ENCODE measurements around the gene TMEM147. TPM values are rescaled to one million over a fixed set of nuclear protein-coding genes. Genes with fewer than 3 reads are reported as not detected.

Gene TMEM147, protein sequence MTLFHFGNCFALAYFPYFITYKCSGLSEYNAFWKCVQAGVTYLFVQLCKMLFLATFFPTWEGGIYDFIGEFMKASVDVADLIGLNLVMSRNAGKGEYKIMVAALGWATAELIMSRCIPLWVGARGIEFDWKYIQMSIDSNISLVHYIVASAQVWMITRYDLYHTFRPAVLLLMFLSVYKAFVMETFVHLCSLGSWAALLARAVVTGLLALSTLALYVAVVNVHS
- 26.6 TPM for total RNA-seq

DNA sequence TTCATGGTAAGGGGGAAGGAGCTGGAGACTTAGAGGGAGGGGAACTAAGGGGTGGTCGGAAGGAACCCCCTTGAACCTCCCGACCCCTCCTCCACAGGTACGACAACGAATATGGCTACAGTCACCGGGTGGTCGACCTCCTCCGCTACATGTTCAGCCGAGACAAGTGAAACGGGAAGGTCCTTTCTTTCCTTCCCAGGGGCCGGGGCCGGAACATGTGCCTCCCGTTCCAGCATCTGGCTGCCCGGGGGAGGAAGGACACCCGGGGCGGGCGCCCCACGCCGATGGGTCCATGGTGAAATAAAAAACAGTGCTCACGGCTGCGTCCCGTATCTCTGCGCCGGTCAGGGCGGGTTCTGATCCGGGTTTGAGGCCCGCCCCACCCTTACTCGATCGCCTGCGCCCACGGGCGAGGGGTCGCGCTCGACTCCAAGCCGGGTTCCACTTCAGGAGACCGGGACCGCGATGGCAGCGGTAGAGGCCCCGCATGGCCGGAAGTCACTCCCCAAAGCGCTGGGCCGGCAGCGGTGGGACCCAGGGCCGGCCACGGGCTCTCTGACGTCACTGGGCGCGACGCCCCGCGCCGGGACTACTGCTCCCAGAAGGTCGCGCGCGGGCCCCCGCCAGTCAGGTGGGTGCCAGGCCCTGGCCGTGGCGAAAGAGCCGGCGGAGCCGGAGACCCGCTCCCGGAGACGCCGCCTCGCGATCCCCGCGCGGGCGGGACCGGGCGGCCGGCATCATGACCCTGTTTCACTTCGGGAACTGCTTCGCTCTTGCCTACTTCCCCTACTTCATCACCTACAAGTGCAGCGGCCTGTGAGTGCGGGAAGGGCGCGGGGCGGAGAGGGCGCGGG, at the start of gene TMEM147:
TSS of gene TMEM147 (plus strand) at position 626 of the 854 bp plus-strand sequence. CDS start at position 740, 114 bp downstream.
- DNase-seq (ENCODE audit: low spot score) (peak; percentile 96), ATAC-seq (peak; percentile 94)

DNA sequence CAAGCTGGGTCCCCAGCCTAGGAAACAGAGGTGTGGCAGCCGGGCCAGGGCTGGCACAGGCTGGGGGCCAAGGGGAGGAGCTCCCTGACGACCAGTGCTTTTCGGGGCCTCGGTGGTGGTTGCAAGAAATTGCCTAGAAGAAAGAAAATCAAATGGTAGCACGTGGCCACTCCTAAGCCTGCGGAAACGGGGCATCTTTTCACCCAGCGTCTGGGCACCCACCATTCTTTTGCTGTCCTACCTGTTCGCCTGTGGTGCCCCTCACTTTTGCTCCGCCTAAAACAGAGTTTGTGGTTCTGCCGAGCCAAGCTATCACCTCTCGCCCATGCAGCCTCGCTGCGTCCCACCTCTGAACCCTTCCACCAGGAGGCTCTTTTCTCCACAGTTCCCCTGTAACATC, 48.0 kb upstream of the TMEM147 start:
- DNase-seq (ENCODE audit: low spot score) (no peak), ATAC-seq (no peak)

DNA sequence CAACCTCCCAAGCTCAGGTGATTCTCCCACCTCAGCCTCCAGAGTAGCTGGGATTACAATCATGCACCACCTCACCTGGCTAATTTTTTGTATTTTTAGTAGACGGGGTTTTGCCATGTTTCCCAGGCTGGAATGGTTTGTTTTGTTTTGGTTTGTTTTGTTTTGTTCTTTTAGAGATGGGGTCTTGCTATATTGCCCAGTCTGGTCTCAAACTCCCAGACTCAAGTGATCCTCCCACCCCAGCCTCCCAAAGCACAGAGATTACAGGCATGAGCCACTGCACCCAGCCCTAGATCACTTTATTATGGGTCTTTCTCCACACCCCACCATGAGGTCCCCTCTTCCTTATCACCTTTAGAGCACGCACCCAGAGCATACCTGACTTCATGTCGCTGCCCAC, 47.2 kb upstream of the TMEM147 start:
- ATAC-seq (no peak), DNase-seq (ENCODE audit: low spot score) (no peak)

DNA sequence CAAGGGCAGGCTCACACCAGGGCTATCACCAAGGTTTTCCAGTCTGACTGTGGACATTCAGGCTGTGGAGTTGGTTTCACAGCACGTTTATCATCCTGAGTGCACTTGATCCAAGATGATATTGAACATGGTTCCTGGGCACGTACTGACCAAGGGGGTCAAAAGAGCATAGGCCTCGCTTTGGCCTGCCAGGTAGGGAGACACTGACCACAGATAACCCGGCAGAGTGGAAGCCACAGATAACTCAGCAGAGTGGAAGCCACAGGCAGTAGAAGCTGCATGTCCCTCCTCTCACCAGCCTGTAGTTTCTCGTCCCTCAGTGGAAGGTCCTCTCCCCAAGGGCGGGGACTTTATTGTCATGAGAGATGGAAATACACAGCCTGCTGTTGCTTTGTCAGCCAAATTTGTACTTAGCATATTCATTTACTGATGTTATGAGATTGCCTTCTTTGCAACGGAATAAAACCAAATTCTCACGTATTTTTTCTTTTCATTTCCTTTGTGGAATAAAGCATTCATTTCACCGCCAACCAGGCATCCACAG, 46.4 kb upstream of the TMEM147 start:
- DNase-seq (ENCODE audit: low spot score) (no peak), ATAC-seq (peak; percentile 59)

DNA sequence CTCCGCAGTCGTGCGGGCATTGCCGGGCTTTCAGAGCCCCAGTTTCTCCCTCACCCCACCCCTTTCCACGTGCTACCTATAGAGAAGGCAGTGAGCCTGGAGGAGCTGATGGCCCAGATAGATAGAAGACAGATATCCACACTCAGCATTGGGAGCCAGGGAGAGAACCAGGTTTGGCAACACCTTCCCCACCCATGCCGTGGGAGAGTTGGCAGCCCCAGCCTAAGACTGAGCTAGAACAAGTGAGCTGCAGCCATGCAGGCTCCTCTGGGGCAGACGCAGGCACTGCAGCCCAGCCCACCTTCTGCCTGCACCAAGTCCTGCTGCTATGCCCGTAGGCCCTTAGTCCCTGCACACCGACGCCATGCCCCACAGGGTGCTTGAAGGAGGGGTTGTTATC, 44.8 kb upstream of the TMEM147 start:
- DNase-seq (ENCODE audit: low spot score): no peak
- ATAC-seq: no peak

DNA sequence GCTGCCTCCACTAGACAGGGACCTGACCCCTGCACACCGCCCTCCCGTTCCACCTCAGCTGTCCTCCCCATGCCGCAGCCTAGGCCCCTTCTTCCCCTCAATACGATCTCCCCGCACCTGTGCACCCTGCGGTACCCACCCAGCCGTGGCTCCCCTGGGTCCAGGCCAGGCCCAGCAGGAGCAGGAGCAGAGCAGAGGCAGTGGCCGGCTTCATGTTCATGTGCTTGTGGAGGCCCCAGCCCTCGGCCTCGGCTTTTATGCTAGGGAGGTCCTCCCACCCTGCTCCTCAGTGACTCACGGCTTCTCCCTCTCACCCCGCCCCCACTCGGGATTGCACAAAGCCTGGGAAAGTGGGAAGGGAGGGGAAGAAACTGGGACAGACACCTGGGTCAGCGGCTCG, 43.7 kb upstream of the TMEM147 start:
- ATAC-seq (no peak), DNase-seq (ENCODE audit: low spot score) (no peak)

DNA sequence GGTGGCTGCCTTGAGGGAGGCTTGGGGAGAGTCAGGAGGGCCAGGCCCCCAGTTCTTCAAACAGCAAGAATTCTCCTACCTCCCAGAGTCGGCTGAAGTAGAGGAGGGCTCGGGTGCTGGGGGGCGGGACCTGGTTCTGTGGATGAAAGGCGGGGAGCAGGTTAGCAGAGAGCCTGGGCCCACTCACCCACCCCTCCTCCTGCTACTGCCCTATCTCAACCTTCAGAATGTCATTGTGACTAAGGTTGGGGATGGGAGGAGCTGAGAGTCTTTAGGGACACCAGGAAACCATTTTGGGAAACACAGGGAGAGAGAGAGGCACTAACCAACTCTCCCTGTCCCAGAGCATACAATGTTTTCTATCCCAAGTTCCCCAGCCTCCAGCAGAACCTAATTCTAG, 42.7 kb upstream of the TMEM147 start:
- ATAC-seq (no peak), DNase-seq (ENCODE audit: low spot score) (no peak)

DNA sequence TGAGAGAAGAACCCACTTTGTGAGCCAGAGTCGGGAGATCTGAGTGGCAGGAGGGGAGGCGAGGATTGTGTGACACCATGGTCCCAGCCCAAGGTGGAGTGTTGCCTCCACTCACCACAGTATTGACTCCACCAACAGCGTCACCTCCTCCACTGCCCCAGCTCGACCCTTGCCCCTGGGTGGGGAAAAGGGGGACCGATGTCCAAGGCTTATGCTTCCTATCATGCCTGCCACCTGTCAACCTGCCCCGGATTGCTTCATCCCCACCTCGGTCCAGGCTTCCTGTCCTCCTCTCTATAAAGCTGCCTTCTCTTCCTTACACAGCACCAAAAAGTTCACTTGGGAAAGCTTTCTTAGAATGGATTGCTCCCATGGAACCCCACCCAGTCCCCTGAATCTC, 39.4 kb upstream of the TMEM147 start:
- no peak for DNase-seq (ENCODE audit: low spot score)
- ATAC-seq: no peak

DNA sequence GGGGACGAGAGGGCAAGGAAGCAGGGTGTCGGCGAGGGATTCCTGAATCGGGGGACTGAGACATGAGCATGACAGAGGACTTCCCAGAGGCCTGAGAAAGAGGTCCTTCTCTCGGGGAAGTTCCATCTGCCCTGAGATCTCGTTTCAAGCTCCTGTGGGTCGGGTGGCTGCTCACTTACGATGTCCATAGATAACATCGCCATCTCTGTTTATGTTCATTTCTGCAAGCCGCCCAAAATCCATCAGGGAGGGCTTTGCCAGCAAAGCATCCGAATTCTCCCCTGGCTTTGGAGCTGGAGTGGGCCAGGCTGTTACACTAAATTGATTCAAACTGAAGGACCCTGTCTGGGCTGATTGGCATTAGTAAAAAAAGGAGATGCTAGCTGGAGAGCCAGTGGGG, 37.9 kb upstream of the TMEM147 start:
- no peak for DNase-seq (ENCODE audit: low spot score)

DNA sequence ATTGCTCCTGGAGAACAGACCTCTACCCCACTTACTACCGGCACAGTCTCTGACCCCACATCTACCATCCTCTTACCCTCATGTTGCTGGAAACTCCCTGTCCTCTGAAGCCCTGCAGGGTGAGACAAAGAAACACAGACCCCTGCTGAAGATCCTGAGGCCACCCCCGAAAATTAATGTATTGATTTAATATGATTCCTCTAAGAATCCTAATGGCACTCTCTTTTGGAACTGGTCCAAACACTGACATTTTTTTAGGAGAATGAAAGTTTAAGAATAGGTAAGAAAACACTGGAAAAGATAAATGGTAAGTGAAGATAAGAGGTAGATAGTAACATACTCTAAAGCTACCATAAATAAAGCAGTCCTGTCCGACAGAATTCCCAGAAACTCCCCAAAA, 37.3 kb upstream of the TMEM147 start:
- no peak for DNase-seq (ENCODE audit: low spot score)
- ATAC-seq: no peak

More for the DNA sequence above, 37.9 kb upstream of the TMEM147 start:
- no peak for ATAC-seq

DNA sequence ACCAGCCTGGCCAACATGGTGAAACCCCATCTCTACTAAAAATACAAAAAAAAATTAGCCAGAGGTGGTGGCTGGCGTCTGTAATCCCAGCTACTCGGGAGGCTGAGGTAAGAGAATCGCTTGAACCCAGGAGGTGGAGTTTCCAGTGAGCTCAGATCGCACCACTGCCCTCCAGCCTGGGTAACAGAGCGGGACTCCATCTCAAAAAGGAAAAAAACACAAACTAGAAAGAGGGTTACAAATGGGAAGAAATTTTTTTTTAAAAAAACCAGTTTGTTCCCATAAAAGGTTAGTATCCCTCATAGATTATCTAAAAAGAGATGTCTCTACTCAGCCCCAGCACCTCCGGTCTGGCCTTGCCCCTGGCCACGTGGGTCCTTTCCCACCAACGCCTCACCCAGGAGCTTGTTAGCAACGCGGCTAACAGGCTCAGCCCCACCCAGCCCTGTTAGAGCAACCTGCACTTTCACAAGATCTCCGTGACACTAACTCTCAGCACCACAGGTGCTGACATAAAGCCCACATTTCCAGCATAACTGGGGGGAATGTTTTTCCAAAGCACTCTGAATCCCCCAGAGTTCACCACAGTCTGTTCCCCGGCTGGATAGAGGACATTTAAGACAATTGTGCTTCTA, 36.3 kb upstream of the TMEM147 start:
- ATAC-seq (peak; percentile 28), DNase-seq (ENCODE audit: low spot score) (no peak)

DNA sequence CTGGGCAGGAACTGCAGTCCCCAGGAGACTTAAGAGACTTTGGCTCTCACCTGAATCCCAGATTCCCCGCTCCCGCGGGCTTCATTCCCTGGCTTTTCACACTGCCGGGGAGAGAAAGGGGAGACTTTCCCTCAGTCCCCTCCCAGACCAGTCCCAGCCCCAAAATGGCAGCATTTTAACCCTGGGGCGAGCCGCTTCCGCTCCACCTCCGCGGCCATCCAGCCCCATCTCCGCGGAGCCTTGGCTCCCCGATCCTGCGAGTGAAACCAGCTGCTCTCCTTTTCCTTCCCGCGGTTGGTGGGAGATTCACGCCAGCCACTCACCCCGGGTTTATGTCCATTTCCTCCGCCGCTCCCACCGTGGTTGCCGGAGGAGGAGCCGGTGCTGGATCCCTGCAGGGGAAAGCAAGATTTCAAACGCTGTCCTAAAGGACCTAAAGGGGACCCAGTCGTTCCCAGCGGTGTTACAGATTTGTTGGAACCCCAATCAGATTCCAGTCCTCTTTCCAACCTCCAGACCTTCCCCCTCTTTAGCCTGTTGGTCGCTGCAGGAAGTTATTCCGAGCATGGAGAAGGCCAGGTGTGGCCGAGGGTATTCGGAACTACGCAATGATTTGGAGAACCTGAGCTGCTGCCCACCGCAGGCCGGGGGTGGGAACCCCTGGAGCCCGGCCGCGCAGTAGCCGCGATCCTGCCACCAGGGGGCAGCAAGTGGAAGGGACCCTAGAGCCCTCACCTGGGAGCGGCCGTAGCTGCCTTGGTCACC, 35.4 kb upstream of the TMEM147 start:
- ATAC-seq (peak; percentile 94), DNase-seq (ENCODE audit: low spot score) (peak; percentile 71)

DNA sequence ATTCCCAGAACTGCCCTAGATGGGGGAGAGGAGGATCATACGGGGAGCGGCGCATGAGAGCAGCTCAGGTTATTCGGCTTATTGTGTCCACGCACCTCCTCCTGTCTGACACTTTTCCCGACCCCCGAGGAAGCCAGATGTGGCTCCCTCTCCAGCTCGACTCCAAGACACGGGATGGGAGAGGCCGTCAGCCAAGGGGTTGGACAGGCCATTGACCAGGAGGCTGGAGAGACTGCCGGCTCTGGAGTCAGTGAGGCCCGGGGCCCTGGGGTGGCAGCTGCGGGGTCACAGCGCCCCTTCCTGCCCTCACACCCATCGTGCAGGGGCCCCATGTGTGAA, 34.8 kb upstream of the TMEM147 start:
- ATAC-seq (no peak), DNase-seq (ENCODE audit: low spot score) (no peak)

DNA sequence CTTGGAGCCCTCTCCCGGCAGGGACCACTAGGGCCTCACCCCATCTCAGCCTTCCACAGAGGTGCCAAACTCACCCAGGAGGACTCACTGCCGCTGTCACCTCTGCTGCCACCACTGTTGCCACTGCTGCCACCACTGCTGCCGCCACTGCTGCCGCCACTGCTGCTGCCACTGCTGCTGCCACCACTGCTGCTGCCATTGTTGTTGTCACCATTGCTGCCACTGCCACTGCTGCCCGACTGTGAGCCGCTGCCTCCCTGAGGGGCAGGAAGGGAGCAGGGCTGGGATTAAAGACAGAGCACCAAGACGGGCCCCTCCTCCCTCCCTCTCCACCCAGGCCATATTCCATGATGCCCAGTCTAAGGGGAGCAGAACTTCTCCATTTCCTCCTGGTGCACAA, 34.1 kb upstream of the TMEM147 start:
- DNase-seq (ENCODE audit: low spot score): no peak
- ATAC-seq: no peak

DNA sequence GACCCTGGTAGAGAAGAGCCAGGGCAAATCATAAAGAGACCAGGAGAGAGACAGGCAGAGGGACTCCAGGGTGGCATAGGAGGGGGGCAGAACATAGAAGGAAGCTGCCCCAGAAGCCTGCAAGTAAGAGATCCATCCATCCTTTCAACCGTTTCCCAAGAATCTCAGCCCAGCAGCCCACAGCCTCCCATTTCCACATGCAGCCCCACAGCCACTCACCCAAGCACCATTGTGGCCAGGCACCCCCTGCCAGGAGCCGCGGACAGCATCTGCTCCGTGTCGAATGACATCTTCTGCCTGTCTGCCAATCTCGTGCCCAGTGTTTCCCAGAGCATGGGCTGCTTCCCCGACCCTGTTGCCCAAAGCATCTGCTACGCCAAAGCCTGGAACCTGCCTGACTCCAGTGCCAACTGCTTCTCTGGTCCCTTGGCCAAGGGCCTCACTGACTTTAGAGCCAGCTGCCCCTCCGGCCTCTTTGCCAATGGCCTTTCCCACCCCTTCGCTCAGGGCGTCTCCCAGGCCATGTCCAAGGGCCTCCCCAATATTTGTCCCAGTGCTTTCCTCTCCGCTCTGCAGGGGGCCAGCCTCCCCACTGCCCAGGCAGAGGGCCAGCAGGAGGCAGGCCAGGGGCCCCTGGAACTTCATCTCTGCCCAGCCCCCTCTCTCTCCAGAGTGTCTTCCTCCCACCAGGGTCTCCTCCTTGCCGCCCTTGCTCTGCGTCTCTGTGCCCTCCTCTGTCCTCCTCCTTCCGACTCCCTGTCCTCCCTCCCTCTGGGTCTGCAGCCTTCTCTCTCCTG, 32.4 kb upstream of the TMEM147 start:
- DNase-seq (ENCODE audit: low spot score) (no peak), ATAC-seq (no peak)

DNA sequence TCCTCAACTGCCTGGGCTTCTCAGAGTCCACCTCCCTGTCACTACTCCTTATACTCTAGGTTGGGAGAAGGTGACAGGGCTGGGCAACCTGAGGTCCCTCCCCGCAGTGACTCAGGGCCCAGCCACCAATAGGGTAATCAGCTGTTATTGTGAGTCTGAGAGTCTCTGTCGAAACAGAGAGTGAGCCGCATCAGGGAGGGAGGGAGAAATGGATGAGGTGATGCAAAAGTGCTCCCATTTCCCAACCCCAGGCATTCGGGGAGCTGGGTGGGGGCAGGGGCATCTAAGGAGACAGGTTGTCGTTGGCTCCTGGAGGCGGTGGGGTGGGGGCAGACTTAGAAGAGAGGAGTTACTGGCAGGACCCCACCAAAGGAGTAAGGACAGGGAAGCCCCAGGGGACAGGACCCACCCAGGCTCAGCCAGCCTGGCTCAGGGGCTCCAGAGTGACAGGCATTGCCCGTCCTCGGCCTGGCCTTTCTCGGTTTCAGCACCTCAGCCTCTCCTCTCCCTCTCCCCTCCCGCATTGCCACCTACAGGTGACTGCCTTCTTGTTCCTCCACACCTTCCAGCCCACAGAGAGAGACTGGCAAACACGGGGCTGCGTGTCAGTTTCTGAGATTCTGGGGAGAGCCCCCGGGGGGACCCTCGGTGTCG, 31.7 kb upstream of the TMEM147 start, which contains the start of gene DMKN:
TSS of gene DMKN (minus strand) at position 22 of the 654 bp plus-strand sequence. CDS start 174 bp downstream, outside the sequence.
- ATAC-seq: no peak
- no peak for DNase-seq (ENCODE audit: low spot score)

DNA sequence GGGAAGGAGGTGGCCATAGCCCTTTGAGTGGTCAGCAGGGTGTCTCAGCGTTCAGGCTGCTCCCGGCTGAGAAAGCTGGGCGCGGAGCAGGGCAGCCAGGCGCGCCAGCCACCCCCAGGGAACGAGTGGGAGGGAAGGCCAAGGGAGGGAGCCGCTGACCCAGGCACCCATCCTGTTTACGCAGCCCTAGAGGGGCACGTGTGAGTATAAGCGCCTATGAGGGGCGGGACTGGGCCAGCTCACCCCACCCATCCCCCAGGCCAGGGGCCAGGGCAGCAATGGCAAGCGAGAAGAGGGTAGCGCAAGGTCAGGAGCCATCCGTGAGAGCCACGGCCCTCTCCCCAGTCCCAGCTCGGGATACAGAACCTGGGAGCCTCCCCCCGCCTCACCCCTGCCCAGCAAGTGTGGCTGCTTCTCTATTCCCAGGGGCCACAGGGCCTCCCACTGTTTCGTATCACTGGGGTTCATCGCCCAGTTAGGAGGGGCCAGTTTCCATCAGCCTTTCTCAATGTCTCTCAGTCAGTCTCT, 31.1 kb upstream of the TMEM147 start:
- ATAC-seq: no peak

DNA sequence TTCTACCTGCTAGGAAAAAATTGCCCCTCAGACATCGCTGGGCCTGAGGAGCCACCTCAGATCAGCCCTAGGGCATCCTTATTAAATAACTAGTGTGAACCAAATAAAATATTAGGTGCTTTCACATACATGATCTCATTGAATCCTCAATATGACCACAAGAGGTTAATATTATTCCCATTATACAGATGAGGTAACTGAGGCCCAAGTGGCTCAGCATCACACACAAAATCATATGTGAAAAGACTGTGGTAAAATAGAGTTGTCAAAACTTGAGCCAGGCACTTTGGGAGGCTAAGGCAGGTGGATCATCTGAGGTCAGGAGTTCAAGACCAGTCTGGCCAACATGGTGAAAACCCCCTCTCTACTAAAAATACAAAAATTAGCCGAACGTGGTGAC, 29.1 kb upstream of the TMEM147 start:
- no peak for ATAC-seq

More for the DNA sequence above, 31.1 kb upstream of the TMEM147 start:
- DNase-seq (ENCODE audit: low spot score): no peak

DNA sequence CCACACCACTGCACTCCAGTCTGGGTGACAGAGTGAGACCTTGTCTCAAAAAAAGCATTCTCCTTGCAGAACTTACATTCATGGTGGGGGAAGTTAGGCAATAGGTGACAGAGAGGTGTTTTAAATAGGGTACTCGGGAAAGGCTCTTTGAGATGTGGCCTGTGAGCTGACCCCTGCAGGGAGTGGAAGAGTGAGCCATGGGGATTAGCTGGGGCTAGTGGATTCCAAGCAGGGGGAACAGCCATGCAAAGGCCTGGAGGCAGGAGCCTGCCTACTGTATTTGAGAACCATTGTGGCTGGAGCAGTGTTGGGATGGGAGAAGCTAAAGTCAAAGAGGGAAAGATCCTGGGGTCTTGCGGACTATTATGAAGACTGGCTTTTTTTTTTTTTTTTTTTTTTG, 28.1 kb upstream of the TMEM147 start:
- DNase-seq (ENCODE audit: low spot score): no peak
- ATAC-seq: no peak

More for the DNA sequence above, 29.1 kb upstream of the TMEM147 start:
- DNase-seq (ENCODE audit: low spot score): no peak
